A673 (cell line): ENCODE data around the gene RPL4.

ENCODE experiments used
- EZH2 ChIP-seq: fragments of 200-600 bp; sonication (generic); IDR thresholded peaks from 2 replicates; pipeline ENCODE4 v1.6.1; 2017; ENCODE audit warnings: borderline replicate concordance, low read depth, mild to moderate bottlenecking, mixed read lengths, antibody characterized with exemption, low read length; ENCODE audit not compliant: poor library complexity, severe bottlenecking
- TF ChIP-seq, protein P1 (sequence below): fragments of 300-800, 200-600 bp; sonication (generic); conservative IDR thresholded peaks from 2 replicates; pipeline ENCODE4 v1.5.1; 2017; ENCODE audit warnings: low read depth, mild to moderate bottlenecking, antibody characterized with exemption, low read length, moderate library complexity, mixed read lengths

DNA sequence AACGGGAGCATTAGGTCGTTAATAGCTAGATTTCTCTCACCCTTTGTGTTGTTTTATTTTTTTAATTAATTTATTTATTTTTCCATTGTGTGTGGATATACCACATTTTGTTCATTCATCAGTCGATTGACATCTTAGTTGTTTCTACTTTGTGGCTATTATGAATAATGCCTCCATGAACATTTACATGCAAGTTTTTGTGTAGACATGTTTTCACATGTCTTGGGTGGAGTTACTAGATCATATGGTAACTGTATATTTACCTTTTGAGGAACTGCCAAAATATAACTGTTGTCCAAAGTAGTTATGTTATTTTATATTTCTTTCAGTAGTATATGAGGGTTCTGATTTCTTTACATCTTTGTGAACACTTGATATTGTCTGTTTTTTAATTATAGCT is 19.3 kb upstream of the RPL4 start:
- TF ChIP-seq, protein P1, sequence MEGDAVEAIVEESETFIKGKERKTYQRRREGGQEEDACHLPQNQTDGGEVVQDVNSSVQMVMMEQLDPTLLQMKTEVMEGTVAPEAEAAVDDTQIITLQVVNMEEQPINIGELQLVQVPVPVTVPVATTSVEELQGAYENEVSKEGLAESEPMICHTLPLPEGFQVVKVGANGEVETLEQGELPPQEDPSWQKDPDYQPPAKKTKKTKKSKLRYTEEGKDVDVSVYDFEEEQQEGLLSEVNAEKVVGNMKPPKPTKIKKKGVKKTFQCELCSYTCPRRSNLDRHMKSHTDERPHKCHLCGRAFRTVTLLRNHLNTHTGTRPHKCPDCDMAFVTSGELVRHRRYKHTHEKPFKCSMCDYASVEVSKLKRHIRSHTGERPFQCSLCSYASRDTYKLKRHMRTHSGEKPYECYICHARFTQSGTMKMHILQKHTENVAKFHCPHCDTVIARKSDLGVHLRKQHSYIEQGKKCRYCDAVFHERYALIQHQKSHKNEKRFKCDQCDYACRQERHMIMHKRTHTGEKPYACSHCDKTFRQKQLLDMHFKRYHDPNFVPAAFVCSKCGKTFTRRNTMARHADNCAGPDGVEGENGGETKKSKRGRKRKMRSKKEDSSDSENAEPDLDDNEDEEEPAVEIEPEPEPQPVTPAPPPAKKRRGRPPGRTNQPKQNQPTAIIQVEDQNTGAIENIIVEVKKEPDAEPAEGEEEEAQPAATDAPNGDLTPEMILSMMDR: no peak
- no peak for TF ChIP-seq EZH2
